H9 (cell line): ENCODE data around the gene CERS4. TPM values are rescaled to one million over a fixed set of nuclear protein-coding genes. Genes with fewer than 3 reads are reported as not detected.

ENCODE experiments used
- DNase-seq: peaks from one replicate; pipeline ENCODE4 v3.0.0-alpha.2; 2017
- H2AFZ ChIP-seq: one replicate; pipeline ENCODE4 v1.6.1; 2013; ENCODE audit warnings: mild to moderate bottlenecking, low read length, control low read depth, moderate library complexity
- H2AK5ac ChIP-seq: 2 replicates; pipeline ENCODE4 v1.6.1; 2013; ENCODE audit warnings: low read length, control low read depth, mixed read lengths; ENCODE audit not compliant: insufficient read length
- H2BK120ac ChIP-seq: one replicate; pipeline ENCODE4 v1.6.1; 2013; ENCODE audit warnings: low read depth, mild to moderate bottlenecking, low read length, control low read depth, inconsistent platforms; ENCODE audit not compliant: poor library complexity, severe bottlenecking
- H2BK12ac ChIP-seq: 2 replicates; pipeline ENCODE4 v1.6.1; 2013; ENCODE audit warnings: low read length, control low read depth, mixed read lengths, low read depth; ENCODE audit not compliant: insufficient read length
- H2BK15ac ChIP-seq: 2 replicates; pipeline ENCODE4 v1.6.1; 2013; ENCODE audit warnings: low read depth, low read length, control low read depth
- H2BK20ac ChIP-seq: one replicate; pipeline ENCODE4 v1.6.1; 2013; ENCODE audit warnings: low read depth, mild to moderate bottlenecking, low read length, control low read depth, inconsistent platforms; ENCODE audit not compliant: poor library complexity, severe bottlenecking
- H2BK5ac ChIP-seq: 2 replicates; pipeline ENCODE4 v1.6.1; 2013; ENCODE audit warnings: low read length, control low read depth, mixed read lengths; ENCODE audit not compliant: insufficient read length
- H3K14ac ChIP-seq: 2 replicates; pipeline ENCODE4 v1.6.1; 2013; ENCODE audit warnings: low read length, control low read depth; ENCODE audit not compliant: insufficient read depth
- H3K18ac ChIP-seq: 2 replicates; pipeline ENCODE4 v1.6.1; 2013; ENCODE audit warnings: low read depth, mild to moderate bottlenecking, mixed read lengths, low read length, control low read depth; ENCODE audit not compliant: insufficient read length
- H3K23ac ChIP-seq: 2 replicates; pipeline ENCODE4 v1.6.1; 2013; ENCODE audit warnings: low read length, control low read depth, mixed read lengths, low read depth; ENCODE audit not compliant: insufficient read length
- H3K23me2 ChIP-seq: 2 replicates; pipeline ENCODE4 v1.6.1; 2013; ENCODE audit warnings: low read depth, mild to moderate bottlenecking, mixed read lengths, low read length, control low read depth; ENCODE audit not compliant: insufficient read length, poor library complexity, severe bottlenecking
- H3K27ac ChIP-seq: 2 replicates; pipeline ENCODE4 v1.5.1; 2013; ENCODE audit warnings: low read length, control low read depth, mixed read lengths, low read depth; ENCODE audit not compliant: insufficient read length
- H3K27me3 ChIP-seq: 2 replicates; pipeline ENCODE4 v1.6.1; 2013; ENCODE audit warnings: low read length, control low read depth, inconsistent platforms; ENCODE audit not compliant: insufficient read depth
- H3K4ac ChIP-seq: 2 replicates; pipeline ENCODE4 v1.6.1; 2013; ENCODE audit warnings: low read depth, mild to moderate bottlenecking, control low read depth, inconsistent platforms, low read length, moderate library complexity
- H3K4me1 ChIP-seq: 2 replicates; pipeline ENCODE4 v1.6.1; 2013; ENCODE audit warnings: low read length, control low read depth, inconsistent platforms; ENCODE audit not compliant: insufficient read depth
- H3K4me2 ChIP-seq: 2 replicates; pipeline ENCODE4 v1.6.1; 2013; ENCODE audit warnings: low read length, control low read depth, mixed read lengths; ENCODE audit not compliant: insufficient read length, insufficient read depth
- H3K56ac ChIP-seq: 2 replicates; pipeline ENCODE4 v1.6.1; 2013; ENCODE audit warnings: low read depth, mild to moderate bottlenecking, mixed read lengths, low read length, control low read depth; ENCODE audit not compliant: insufficient read length
- H3K79me1 ChIP-seq: 2 replicates; pipeline ENCODE4 v1.6.1; 2013; ENCODE audit warnings: low read depth, mild to moderate bottlenecking, moderate library complexity, low read length, control low read depth, inconsistent platforms; ENCODE audit not compliant: insufficient read depth, poor library complexity, severe bottlenecking
- H3K79me2 ChIP-seq: 2 replicates; pipeline ENCODE4 v1.6.1; 2013; ENCODE audit warnings: low read length, control low read depth, inconsistent platforms; ENCODE audit not compliant: insufficient read depth
- H3K9ac ChIP-seq: 2 replicates; pipeline ENCODE4 v1.6.1; 2013; ENCODE audit warnings: low read length, control low read depth, mixed read lengths; ENCODE audit not compliant: insufficient read length; ENCODE audit errors: extremely low read depth
- H3K9me3 ChIP-seq: one replicate; pipeline ENCODE4 v1.6.1; 2013; ENCODE audit warnings: low read depth, low read length, inconsistent platforms; ENCODE audit not compliant: control insufficient read depth
- H3T11ph ChIP-seq: one replicate; pipeline ENCODE4 v1.6.1; 2013; ENCODE audit warnings: mild to moderate bottlenecking, low read length, control low read depth, inconsistent platforms
- H4K20me1 ChIP-seq: one replicate; pipeline ENCODE4 v1.6.1; 2013; ENCODE audit not compliant: control insufficient read depth, insufficient read length, insufficient read depth
- H4K5ac ChIP-seq: 2 replicates; pipeline ENCODE4 v1.6.1; 2013; ENCODE audit warnings: low read depth, mild to moderate bottlenecking, mixed read lengths, low read length, control low read depth; ENCODE audit not compliant: insufficient read length
- H4K8ac ChIP-seq: replicated peaks from 2 replicates; pipeline ENCODE4 v1.6.1; 2013; ENCODE audit warnings: low read length, control low read depth, mixed read lengths, low read depth; ENCODE audit not compliant: insufficient read length
- H4K91ac ChIP-seq: 2 replicates; pipeline ENCODE4 v1.6.1; 2013; ENCODE audit warnings: low read depth, mild to moderate bottlenecking, moderate library complexity, mixed read lengths, low read length, control low read depth; ENCODE audit not compliant: insufficient read length
- H3K27ac Mint-ChIP-seq, 3 experiments: 2 replicates in 2 of 3; 3 replicates in 1 of 3; pipeline ENCODE4 v1.8.0; 2020 to 2021; ENCODE audit warnings: mixed read lengths in 3 of 3, mild to moderate bottlenecking in 1 of 3, moderate library complexity in 1 of 3
- H3K27me3 Mint-ChIP-seq: 2 replicates; pipeline ENCODE4 v1.8.0; 2021; ENCODE audit warnings: low read depth, mild to moderate bottlenecking, moderate library complexity, mixed read lengths
- H3K36me3 Mint-ChIP-seq, 3 experiments: 2 replicates in 2 of 3; 3 replicates in 1 of 3; pipeline ENCODE4 v1.8.0; 2020 to 2021; ENCODE audit warnings: low read depth in 3 of 3, mixed read lengths in 3 of 3; ENCODE audit not compliant: insufficient read depth in 1 of 3
- H3K4me1 Mint-ChIP-seq, 2 experiments: 2 replicates each; pipeline ENCODE4 v1.8.0; 2020; ENCODE audit warnings: mixed read lengths in 2 of 2
- H3K4me3 Mint-ChIP-seq, 2 experiments: 2 replicates in 1 of 2; 3 replicates in 1 of 2; pipeline ENCODE4 v1.8.0; 2020 to 2021; ENCODE audit warnings: mild to moderate bottlenecking in 2 of 2, mixed read lengths in 2 of 2, moderate library complexity in 1 of 2
- H3K9me3 Mint-ChIP-seq, 2 experiments: 2 replicates in 1 of 2; 3 replicates in 1 of 2; pipeline ENCODE4 v1.8.0; 2020; ENCODE audit warnings: mild to moderate bottlenecking in 2 of 2, mixed read lengths in 2 of 2, moderate library complexity in 1 of 2
- CTCF ChIP-seq: fragments of 200-600 bp; sonication (generic); conservative IDR thresholded peaks from 3 replicates; pipeline ENCODE4 v1.8.0; 2021; ENCODE audit warnings: antibody characterized with exemption, mild to moderate bottlenecking
- WGBS: extraction: QIAGEN DNeasy Blood & Tissue Kit; methylation state at CpG from one replicate; pipeline ENCODE4 v1.1.7; 2013; ENCODE audit warnings: missing lambda C conversion rate, low lambda C conversion rate, mixed read lengths; ENCODE audit not compliant: insufficient read length; ENCODE audit errors: extremely low coverage; 5-methylcytosine and 5-hydroxymethylcytosine counted together
- total RNA-seq: library from RNA; stranded (reverse); gene quantifications from 2 replicates; pipeline ENCODE4 v1.2.1, GENCODE V29; 2021

CERS4 gene
- total RNA-seq, 1 experiment from 2014 or later = 62.6 TPM

GRCh38 chr19:8306235-8307054, 97.3 kb downstream of the CERS4 start:
- Histone ChIP-seq H3K27me3 (no peaks in the 10 kb centered on the region), H2BK120ac (no peak overlapping the region), H3K14ac (no peak overlapping the region), H2BK15ac (no peak overlapping the region), H3K23me2 (peaks cover 11% of the 10 kb centered on the region), H2BK20ac (no peak overlapping the region), H3K56ac (no peak overlapping the region), H2BK12ac (no peak overlapping the region), H4K20me1 (no peaks in the 10 kb centered on the region), H3K79me2 (no peaks in the 10 kb centered on the region; the same call in 1 of the 2 replicates), H3K79me1 (no peaks in the 10 kb centered on the region), H3K9me3 (no peaks in the 10 kb centered on the region), H2AFZ (no peak overlapping the region), H3K9ac (no peak overlapping the region), H2AK5ac (no peak overlapping the region), H2BK5ac (no peak overlapping the region), H3K27ac (no peak overlapping the region), H3T11ph (no peak overlapping the region), H4K91ac (no peak overlapping the region), H3K23ac (no peak overlapping the region), H3K4me2 (no peak overlapping the region), H3K4ac (no peak overlapping the region), H4K8ac (no peak overlapping the region), H3K4me1 (no peaks in the 10 kb centered on the region), H4K5ac (no peak overlapping the region), H3K18ac (no peak overlapping the region)
- Mint-ChIP-seq H3K27ac (no peak overlapping the region; a peak in 1 of 7 replicates), H3K9me3 (no peaks in the 10 kb centered on the region), H3K4me3 (peak overlapping the region; percentile 89 to 99), H3K4me1 (peaks cover 22 to 30% of the 10 kb centered on the region in 2 experiments), H3K36me3 (peaks cover 28 to 41% (median 29%) of the 10 kb centered on the region in 3 experiments), H3K27me3 (no peaks in the 10 kb centered on the region)
- TF ChIP-seq CTCF = no peak
- WGBS = no CpG with 5 or more reads among the region's 17 CpGs
- DNase-seq = no peak
